Left ventricle myocardium inferior (tissue), 1 donor: ENCODE data around the gene CWF19L2. TPM values are rescaled to one million over a fixed set of nuclear protein-coding genes. Genes with fewer than 3 reads are reported as not detected.

ENCODE experiments used
- DNase-seq: peaks from one replicate; pipeline ENCODE4 v3.0.0-alpha.2; 2020
- H3K27ac ChIP-seq: fragments of 200-600 bp; replicated peaks from 2 replicates; pipeline ENCODE4 v1.8.0; 2021
- H3K27me3 ChIP-seq: fragments of 200-600 bp; 2 replicates; pipeline ENCODE4 v1.8.0; 2021; ENCODE audit warnings: low read depth
- H3K36me3 ChIP-seq: fragments of 200-600 bp; 2 replicates; pipeline ENCODE4 v1.8.0; 2021
- H3K4me1 ChIP-seq: fragments of 200-600 bp; 2 replicates; pipeline ENCODE4 v1.8.0; 2021
- H3K4me3 ChIP-seq: fragments of 200-600 bp; 2 replicates; pipeline ENCODE4 v1.8.0; 2021; ENCODE audit warnings: mild to moderate bottlenecking, moderate library complexity
- H3K9me3 ChIP-seq: fragments of 200-600 bp; replicated peaks from 2 replicates; pipeline ENCODE4 v1.8.0; 2021
- CTCF ChIP-seq: fragments of 200-600 bp; IDR thresholded peaks from 2 replicates; pipeline ENCODE4 v1.8.0; 2021; ENCODE audit warnings: antibody characterized with exemption, mild to moderate bottlenecking, borderline replicate concordance
- intact Hi-C: fragments of 100-400 bp; cut with micrococcal nuclease; formaldehyde crosslinking; loops from one replicate; pipeline ENCODE4 v1.11.0; 2022
- total RNA-seq: library from RNA; stranded (reverse); fragmentation: NEBNext Ultra II Directional; extraction: Animal tissue kit (Norgen Biotek cat#: 25700); gene quantifications from one replicate; pipeline ENCODE4 v1.2.1, GENCODE V29; 2021
- donor health status: DM: no; HTN: yes; CAD: no; lungs with severe emphysema.

CWF19L2 gene
- total RNA-seq, 1 donor from 2014 or later, result 9.4 TPM

DNA sequence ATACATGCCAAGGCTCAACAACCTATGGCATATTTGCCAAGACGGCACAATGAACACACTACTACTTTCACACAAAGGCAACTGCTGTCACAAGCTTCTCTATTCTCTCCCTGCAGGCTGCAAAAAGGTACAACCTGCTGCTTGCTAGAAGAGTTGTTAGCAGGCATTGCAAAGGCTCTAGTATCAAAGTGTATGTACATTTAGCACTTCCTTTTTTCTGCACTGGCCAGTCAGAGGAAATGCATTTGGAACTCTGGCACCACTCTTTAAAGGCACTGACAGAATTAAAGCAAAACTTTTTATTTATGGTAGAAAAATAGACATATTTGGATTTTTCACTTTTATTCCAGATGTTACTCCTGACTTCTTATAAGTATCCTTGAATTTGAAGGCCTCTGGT is 125.9 kb downstream of the CWF19L2 start:
- H3K27me3 ChIP-seq, result no peaks in the 10 kb centered on the region
- TF ChIP-seq CTCF, result no peak

DNA sequence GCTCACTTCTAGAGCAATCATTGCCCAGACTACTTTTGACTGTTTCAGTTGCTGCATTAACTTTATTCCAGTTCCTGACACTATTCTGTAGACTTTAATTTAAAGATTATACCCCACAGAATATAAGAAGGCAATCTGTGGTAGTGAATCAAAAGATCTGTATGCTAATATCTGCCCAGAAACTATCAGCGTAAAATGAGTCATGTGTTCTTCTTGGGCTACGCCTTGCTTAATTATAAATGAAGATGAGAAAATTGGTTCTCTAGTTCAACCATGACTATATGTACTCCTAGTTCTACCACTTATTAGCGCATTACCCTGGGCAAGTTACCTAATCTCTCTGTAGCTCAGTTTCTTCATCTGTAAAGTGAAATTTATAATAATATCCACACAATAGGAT is 128.5 kb downstream of the CWF19L2 start:
- no peak for TF ChIP-seq CTCF
- intact Hi-C loops, result no loop called here
- H3K36me3 ChIP-seq, result peaks cover 72% of the 10 kb centered on the region

More for the DNA sequence above, 125.9 kb downstream of the CWF19L2 start:
- DNase-seq, result no peak
- H3K4me1 ChIP-seq, result no peaks in the 10 kb centered on the region
- no peak overlapping the region for H3K27ac ChIP-seq
- peaks cover 65% of the 10 kb centered on the region for H3K36me3 ChIP-seq
- intact Hi-C loops, result no loop called here
- H3K9me3 ChIP-seq, result no peaks in the 10 kb centered on the region
- H3K4me3 ChIP-seq, result no peak overlapping the region

DNA sequence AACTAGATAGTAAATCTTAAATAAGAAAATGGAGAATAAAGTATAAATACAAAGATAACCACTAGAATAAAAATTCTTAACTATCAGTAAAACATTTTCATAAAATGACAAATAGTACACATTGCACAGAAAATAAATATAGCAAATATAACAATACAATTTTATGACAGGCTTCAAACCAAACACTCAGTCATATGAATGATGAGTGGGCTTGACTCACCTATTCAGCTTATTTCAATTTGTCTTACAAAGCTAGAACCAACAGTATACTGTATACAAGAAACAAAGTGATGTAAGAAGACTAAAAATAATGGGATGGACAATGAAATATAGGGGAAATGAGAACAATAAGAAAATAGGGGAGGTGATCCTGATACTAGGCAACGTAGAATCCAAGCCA is 141.2 kb downstream of the CWF19L2 start:
- no peak for DNase-seq
- intact Hi-C loops, result no loop called here
- Histone ChIP-seq H3K4me3 (no peak overlapping the region), H3K27me3 (no peaks in the 10 kb centered on the region), H3K9me3 (peaks cover 36% of the 10 kb centered on the region), H3K36me3 (peaks cover 25% of the 10 kb centered on the region), H3K4me1 (no peaks in the 10 kb centered on the region), H3K27ac (no peak overlapping the region)
- TF ChIP-seq CTCF, result no peak

More for the DNA sequence above, 128.5 kb downstream of the CWF19L2 start:
- H3K4me3 ChIP-seq, result no peak overlapping the region
- H3K27ac ChIP-seq, result no peak overlapping the region
- H3K27me3 ChIP-seq, result no peaks in the 10 kb centered on the region
- no peak for DNase-seq
- H3K4me1 ChIP-seq, result no peaks in the 10 kb centered on the region
- no peaks in the 10 kb centered on the region for H3K9me3 ChIP-seq

- H3K9me3 ChIP-seq, result no peaks in the 10 kb centered on the region
- no peak for DNase-seq
- no peak overlapping the region for H3K27ac ChIP-seq
- H3K36me3 ChIP-seq, result peaks cover 53% of the 10 kb centered on the region
- no peak overlapping the region for H3K4me3 ChIP-seq
- no peak for TF ChIP-seq CTCF
- no peaks in the 10 kb centered on the region for H3K4me1 ChIP-seq
- intact Hi-C loops, result no loop called here
- H3K27me3 ChIP-seq, result no peaks in the 10 kb centered on the region
Observed at GRCh38 chr11:107307991-107308390, 149.6 kb downstream of the CWF19L2 start.

GRCh38 chr11:107301878-107302277 is 155.7 kb downstream of the CWF19L2 start:
- Histone ChIP-seq H3K27me3 (no peaks in the 10 kb centered on the region), H3K9me3 (peaks cover 18% of the 10 kb centered on the region), H3K4me1 (no peaks in the 10 kb centered on the region), H3K36me3 (peaks cover 41% of the 10 kb centered on the region), H3K4me3 (no peak overlapping the region), H3K27ac (no peak overlapping the region)
- intact Hi-C loops, result no loop called here
- no peak for DNase-seq
- no peak for TF ChIP-seq CTCF
